ENCODE results near the gene TRIM2.

- no peak for TF ChIP-seq CTCF (IDR thresholded peaks at IDR 0.05; ENCODE audit: poor library complexity)
- TF ChIP-seq EZH2phosphoT487 (IDR thresholded peaks at IDR 0.05; ENCODE audit: low read depth, severe bottlenecking, unreplicated experiment): no peak
- TF ChIP-seq EZH2 (IDR thresholded peaks at IDR 0.05; ENCODE audit: borderline replicate concordance): no peak
Observed at GRCh38 chr4:153249199-153250041, 45.2 kb downstream of the TRIM2 start.
